Large intestine (tissue), 3 donors: ENCODE measurements around the gene TEX29. TPM values are rescaled to one million over a fixed set of nuclear protein-coding genes. Genes with fewer than 3 reads are reported as not detected.

Experiments used
- DNase-seq, 2 donors: peaks; one replicate each; pipeline versions ENCODE4 v3.0.0 to v3.0.0-alpha.2; 2013
- H3K27ac ChIP-seq: one replicate; pipeline ENCODE4 v1.5.1; 2013; ENCODE audit warnings: low read length
- H3K27me3 ChIP-seq: 2 replicates; pipeline ENCODE4 v1.6.1; 2013; ENCODE audit warnings: low read length; ENCODE audit not compliant: control insufficient read depth, insufficient read depth
- H3K36me3 ChIP-seq: 2 replicates; pipeline ENCODE4 v1.6.1; 2013; ENCODE audit warnings: low read length; ENCODE audit not compliant: control insufficient read depth, insufficient read depth
- H3K4me1 ChIP-seq: one replicate; pipeline ENCODE4 v1.6.1; 2013; ENCODE audit warnings: low read length; ENCODE audit not compliant: control insufficient read depth, insufficient read depth
- H3K4me3 ChIP-seq: one replicate; pipeline ENCODE4 v1.5.1; 2013; ENCODE audit warnings: low read length
- H3K9me3 ChIP-seq: one replicate; pipeline ENCODE4 v1.6.1; 2013; ENCODE audit warnings: mild to moderate bottlenecking, low read depth, low read length, moderate library complexity; ENCODE audit not compliant: control insufficient read depth
- WGBS: methylation state at CpG from one replicate; pipeline ENCODE4 v1.1.5; 2013; ENCODE audit warnings: low lambda C conversion rate; ENCODE audit not compliant: insufficient coverage; 5-methylcytosine and 5-hydroxymethylcytosine counted together
- polyA plus RNA-seq: library from polyadenylated mRNA; unstranded; fragments of 120-200 nt; gene quantifications from one replicate; pipeline ENCODE4 v1.2.1, GENCODE V29; 2013

Gene TEX29
- polyA plus RNA-seq, 1 donor = 0.22 TPM

DNA sequence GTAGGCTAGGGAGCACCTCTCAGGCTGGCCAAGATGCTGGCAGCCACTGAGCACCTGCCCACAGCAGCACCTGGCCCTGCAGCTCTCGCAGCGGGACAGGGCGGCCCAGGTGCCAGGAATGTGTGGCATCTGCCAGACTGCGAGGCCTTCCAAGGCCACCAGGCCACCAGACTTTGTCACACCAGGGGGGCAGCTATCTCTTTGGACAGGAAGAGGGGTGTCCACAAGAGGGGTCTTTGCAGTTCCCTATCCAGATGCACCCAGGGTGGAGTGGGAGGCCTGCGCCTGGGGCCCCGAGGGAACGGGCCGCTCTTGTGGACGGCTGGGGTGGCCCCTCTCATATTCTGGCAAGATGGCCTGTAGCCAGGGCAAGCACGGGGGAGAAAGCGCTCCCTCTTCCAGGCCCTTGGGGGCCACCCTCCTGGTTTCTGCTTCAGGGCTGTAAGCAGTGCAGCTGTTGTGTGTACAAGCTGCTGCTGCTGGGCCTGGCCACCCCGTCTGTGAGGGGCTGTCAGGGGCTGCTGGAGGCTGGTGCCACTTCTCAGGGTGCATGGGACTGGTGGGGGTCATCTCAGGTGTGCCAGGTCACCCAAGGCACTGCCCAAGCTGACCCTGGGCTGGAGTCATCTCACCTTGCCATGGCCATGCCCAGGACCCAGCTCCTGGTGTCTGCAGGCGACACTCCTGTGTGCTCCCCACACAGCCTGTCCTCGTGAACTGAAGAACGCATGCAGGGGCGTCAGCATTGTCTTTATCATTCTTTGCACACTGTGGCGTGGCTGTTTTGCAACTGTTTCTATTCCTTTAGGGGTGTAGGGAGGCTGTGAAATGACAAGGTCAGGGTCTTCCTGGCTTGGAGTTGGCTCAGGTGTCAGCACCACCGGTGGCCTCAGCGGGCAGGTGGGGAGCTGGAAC, 1.8 kb downstream of the TEX29 start:
- H3K4me1 ChIP-seq = no peaks in the 10 kb centered on the region
- no peaks in the 10 kb centered on the region for H3K36me3 ChIP-seq
- H3K27me3 ChIP-seq = no peaks in the 10 kb centered on the region
- no peaks in the 10 kb centered on the region for H3K9me3 ChIP-seq
- no CpG with 5 or more reads among the region's 19 CpGs for WGBS
- no peak for DNase-seq
- H3K27ac ChIP-seq = no peak overlapping the region
- no peak overlapping the region for H3K4me3 ChIP-seq

DNA sequence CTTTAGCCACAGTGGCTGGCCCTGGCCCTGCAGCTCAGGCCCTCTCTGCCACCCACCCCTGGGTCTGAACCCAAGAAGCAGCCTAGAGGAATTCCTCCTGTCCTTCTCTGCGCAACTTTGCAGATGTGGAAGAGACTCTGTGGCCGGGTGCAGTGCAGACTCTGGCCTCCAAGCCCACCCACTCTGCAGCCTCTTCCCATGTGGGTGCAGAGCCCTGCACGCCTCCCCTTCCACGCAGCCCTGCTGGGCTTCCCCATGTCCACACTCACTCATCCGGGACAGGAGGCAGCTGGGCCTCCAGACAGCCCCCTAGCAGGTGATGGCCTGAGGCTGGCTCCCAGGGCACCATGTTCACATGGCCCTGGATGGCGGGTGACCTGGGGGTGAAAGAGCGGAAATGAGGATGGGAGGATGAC, 2.5 kb downstream of the TEX29 start:
- Histone ChIP-seq H3K4me1 (no peaks in the 10 kb centered on the region), H3K27me3 (no peaks in the 10 kb centered on the region), H3K9me3 (no peaks in the 10 kb centered on the region), H3K27ac (no peak overlapping the region), H3K4me3 (no peak overlapping the region), H3K36me3 (no peaks in the 10 kb centered on the region)
- no CpG with 5 or more reads among the region's 7 CpGs for WGBS
- no peak for DNase-seq

GRCh38 chr13:111323549-111323948, 3.1 kb downstream of the TEX29 start:
- DNase-seq = no peak
- H3K4me1 ChIP-seq = no peaks in the 10 kb centered on the region
- H3K36me3 ChIP-seq = no peaks in the 10 kb centered on the region
- WGBS = no CpG with 5 or more reads among the region's 14 CpGs
- no peaks in the 10 kb centered on the region for H3K9me3 ChIP-seq
- H3K4me3 ChIP-seq = no peak overlapping the region
- no peak overlapping the region for H3K27ac ChIP-seq
- H3K27me3 ChIP-seq = no peaks in the 10 kb centered on the region

GRCh38 chr13:111323950-111324651, 3.7 kb downstream of the TEX29 start:
- Histone ChIP-seq H3K27ac (no peak overlapping the region), H3K36me3 (no peaks in the 10 kb centered on the region), H3K4me1 (no peaks in the 10 kb centered on the region), H3K4me3 (no peak overlapping the region), H3K9me3 (no peaks in the 10 kb centered on the region), H3K27me3 (no peaks in the 10 kb centered on the region)
- DNase-seq = no peak
- no CpG with 5 or more reads among the region's 17 CpGs for WGBS

- H3K27ac ChIP-seq = no peak overlapping the region
- H3K27me3 ChIP-seq = no peaks in the 10 kb centered on the region
- WGBS = no CpG with 5 or more reads among the region's 14 CpGs
- no peaks in the 10 kb centered on the region for H3K9me3 ChIP-seq
- no peaks in the 10 kb centered on the region for H3K4me1 ChIP-seq
- H3K36me3 ChIP-seq = no peaks in the 10 kb centered on the region
- no peak overlapping the region for H3K4me3 ChIP-seq
- no peak for DNase-seq
Observed at GRCh38 chr13:111324736-111325135, 4.3 kb downstream of the TEX29 start.

DNA sequence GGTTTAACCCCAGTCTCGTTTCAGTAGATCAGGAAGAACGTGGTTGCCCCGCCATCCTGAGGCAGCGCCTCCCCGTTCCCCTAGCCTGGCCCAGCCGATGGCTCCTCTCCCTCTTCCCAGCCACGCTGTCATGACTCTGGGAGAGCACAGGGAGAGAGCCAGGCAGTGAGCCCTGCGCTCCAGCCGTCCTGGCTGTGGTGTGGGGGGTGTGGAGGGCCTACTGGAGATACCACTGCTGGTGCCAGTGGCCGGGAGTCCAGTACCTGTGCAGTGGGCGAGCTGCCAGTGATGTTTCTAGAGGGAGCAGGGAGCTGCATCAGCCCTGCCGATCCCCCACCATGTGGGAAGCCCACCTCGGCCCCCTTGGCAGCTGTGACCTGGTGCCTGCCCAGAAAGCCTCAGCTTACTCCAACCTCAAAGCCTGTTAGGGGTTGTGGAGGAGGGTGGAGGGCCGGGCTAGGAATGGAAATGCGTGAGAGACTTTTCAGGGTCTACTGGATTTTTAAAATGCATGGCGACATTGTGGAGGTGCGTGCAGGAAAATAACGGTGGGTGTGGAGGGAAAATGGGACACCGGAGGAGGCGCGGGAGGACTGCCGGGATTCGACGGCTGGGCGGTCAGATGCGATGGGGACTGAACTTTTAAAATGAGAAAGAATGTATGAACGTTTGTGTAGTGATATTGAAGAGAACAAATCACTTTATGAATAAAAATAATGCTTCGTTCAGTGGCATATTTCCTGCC, 4.9 kb downstream of the TEX29 start:
- Histone ChIP-seq H3K4me3 (no peak overlapping the region), H3K27me3 (no peaks in the 10 kb centered on the region), H3K36me3 (no peaks in the 10 kb centered on the region), H3K9me3 (no peaks in the 10 kb centered on the region), H3K4me1 (no peaks in the 10 kb centered on the region), H3K27ac (no peak overlapping the region)
- WGBS = 88% methylated on average over 5 of the region's 28 CpGs
- DNase-seq = no peak

GRCh38 chr13:111325941-111326620, 5.6 kb downstream of the TEX29 start:
- no peak for DNase-seq
- Histone ChIP-seq H3K9me3 (no peaks in the 10 kb centered on the region), H3K4me1 (no peaks in the 10 kb centered on the region), H3K4me3 (no peak overlapping the region), H3K27me3 (no peaks in the 10 kb centered on the region), H3K27ac (no peak overlapping the region), H3K36me3 (no peaks in the 10 kb centered on the region)
- 100% methylated on average over 1 of the region's 37 CpGs for WGBS

DNA sequence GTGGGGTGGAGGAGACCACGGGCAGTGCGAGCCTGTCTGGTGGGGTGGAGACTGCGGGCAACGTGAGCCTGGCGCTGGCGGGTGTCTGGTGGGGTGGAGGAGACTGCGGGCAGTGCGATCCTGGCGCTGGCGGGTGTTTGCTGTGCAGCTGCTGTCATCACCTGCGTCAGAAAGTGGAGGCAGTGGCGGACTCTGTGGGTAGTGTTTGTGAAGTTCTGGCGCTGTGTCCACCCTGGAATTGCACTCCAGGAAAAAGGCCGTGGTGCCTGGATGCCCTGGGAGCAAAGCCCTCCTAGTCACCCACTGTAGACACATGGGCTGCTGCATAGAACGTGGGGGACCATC, 6.2 kb downstream of the TEX29 start:
- Histone ChIP-seq H3K4me3 (no peak overlapping the region), H3K4me1 (no peaks in the 10 kb centered on the region), H3K9me3 (no peaks in the 10 kb centered on the region), H3K27me3 (no peaks in the 10 kb centered on the region), H3K27ac (no peak overlapping the region), H3K36me3 (no peaks in the 10 kb centered on the region)
- no peak for DNase-seq
- WGBS = no CpG with 5 or more reads among the region's 15 CpGs

DNA sequence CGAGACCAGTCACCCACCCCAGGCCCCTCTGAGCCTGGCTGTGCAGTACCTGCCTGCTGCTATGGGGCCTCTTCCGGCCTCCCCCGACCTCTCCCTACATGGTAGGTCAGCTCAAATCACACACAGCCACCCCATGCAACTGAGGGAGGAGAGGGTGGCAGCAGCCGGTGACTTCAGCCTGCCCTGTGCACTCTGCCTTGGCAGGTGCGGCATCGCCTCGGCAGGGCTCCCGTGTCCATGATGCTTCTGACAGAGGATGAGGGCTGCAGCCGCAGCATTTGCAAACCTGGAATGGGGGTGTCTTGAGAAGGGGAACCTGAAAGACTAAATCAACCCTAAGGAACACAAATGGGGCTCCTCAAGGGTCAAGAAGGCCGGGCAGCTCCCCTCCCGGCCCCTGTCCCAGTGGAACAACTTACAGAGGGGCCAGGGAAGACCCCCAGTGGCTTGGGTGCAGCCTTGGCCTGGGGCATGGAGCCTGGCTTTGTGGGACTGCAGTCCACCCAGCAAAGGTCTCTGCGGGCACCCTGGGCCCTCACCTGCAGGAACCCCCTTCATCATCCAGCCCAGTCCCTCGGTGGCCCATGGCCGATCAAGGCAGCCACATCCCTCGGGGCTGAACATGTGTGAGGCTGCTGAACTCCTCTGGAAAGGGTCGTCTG, 6.7 kb downstream of the TEX29 start:
- H3K27ac ChIP-seq = no peak overlapping the region
- H3K4me1 ChIP-seq = no peaks in the 10 kb centered on the region
- no peak overlapping the region for H3K4me3 ChIP-seq
- H3K36me3 ChIP-seq = no peaks in the 10 kb centered on the region
- no peak for DNase-seq
- WGBS = 33% methylated on average over 1 of the region's 16 CpGs
- no peaks in the 10 kb centered on the region for H3K9me3 ChIP-seq
- no peaks in the 10 kb centered on the region for H3K27me3 ChIP-seq
